OCI-LY3 (cell line): ENCODE measurements around the gene EHD3.

Source experiments
- CTCF ChIP-seq: fragments of 200-600, 300-600 bp; sonication (generic); IDR thresholded peaks from 2 replicates; pipeline ENCODE4 v1.5.1; 2014; ENCODE audit warnings: antibody characterized with exemption, low read length, low read depth
- EZH2phosphoT487 ChIP-seq: fragments of 200-600 bp; shearing (Covaris generic); IDR thresholded peaks from 2 replicates; pipeline ENCODE4 v1.6.1; 2018; ENCODE audit warnings: antibody characterized with exemption, mixed run types, low read depth

- TF ChIP-seq CTCF (no peak), EZH2phosphoT487 (no peak)
Observed at GRCh38 chr2:31197669-31198068, 36.3 kb upstream of the EHD3 start.
